ES-I3 (cell line): ENCODE results near the gene MAP1S.
A peak's percentile ranks its signal among the peaks of the same experiment; 100 is the strongest.

Experiments
- H3K36me3 ChIP-seq: 2 replicates; pipeline ENCODE4 v1.6.1; 2013; ENCODE audit warnings: mild to moderate bottlenecking, low read length, control low read depth, moderate library complexity; ENCODE audit not compliant: insufficient read depth
- H3K4me1 ChIP-seq: 2 replicates; pipeline ENCODE4 v1.6.1; 2013; ENCODE audit warnings: mild to moderate bottlenecking, control low read depth, low read length; ENCODE audit not compliant: insufficient read depth
- H3K9ac ChIP-seq: 2 replicates; pipeline ENCODE4 v1.6.1; 2013; ENCODE audit warnings: low read depth, mild to moderate bottlenecking, low read length, moderate library complexity
- H3K9me3 ChIP-seq: 2 replicates; pipeline ENCODE4 v1.6.1; 2013; ENCODE audit warnings: mild to moderate bottlenecking, low read length, moderate library complexity; ENCODE audit not compliant: control insufficient read depth, insufficient read depth

Gene MAP1S

DNA sequence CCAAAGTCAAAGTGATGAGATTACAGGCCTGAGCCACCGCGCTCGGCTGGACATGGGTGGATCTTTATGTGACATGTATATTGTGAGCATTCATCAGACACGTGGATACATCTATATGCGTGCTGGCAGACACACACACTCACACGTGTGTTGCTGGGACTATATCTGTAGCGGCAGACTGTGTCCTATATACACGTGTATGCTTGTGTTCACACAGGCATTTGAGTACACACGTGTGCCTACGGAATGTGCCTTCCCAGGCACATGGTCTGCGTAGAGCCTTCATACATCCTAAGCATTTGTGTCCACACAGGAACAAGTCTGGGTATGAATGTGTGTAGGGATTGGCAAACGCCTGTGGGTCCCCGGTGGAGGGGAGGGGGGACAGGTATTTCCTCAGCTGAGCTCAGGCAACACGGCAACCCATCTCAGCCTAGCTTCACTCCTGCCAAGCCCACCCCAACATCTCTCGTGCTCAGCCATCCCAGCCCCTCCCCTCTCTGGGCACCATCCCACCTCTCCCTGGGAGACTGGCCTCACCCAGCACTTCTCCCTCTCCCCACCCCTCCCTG is 33.7 kb upstream of the MAP1S start:
- H3K9ac ChIP-seq: peak overlapping the region; percentile 57; the same call in 1 of the 2 replicates
- no peaks in the 10 kb centered on the region for H3K9me3 ChIP-seq
- H3K4me1 ChIP-seq: peaks cover 13% of the 10 kb centered on the region; the same call in 1 of the 2 replicates
- H3K36me3 ChIP-seq: no peaks in the 10 kb centered on the region

GRCh38 chr19:17686023-17686521 is 33.2 kb upstream of the MAP1S start:
- peak overlapping the region; percentile 57 for H3K9ac ChIP-seq
- no peaks in the 10 kb centered on the region for H3K36me3 ChIP-seq
- H3K9me3 ChIP-seq: no peaks in the 10 kb centered on the region
- H3K4me1 ChIP-seq: peaks cover 12% of the 10 kb centered on the region; the same call in 1 of the 2 replicates

- Histone ChIP-seq H3K9me3 (no peaks in the 10 kb centered on the region), H3K9ac (peak overlapping the region; percentile 86), H3K4me1 (peaks cover 7% of the 10 kb centered on the region; the same call in 1 of the 2 replicates), H3K36me3 (no peaks in the 10 kb centered on the region)
Observed at GRCh38 chr19:17686592-17687024, 32.7 kb upstream of the MAP1S start.

GRCh38 chr19:17687141-17687856 is 32.0 kb upstream of the MAP1S start:
- Histone ChIP-seq H3K9ac (peak overlapping the region; percentile 86), H3K4me1 (peaks cover 7% of the 10 kb centered on the region; the same call in 1 of the 2 replicates), H3K36me3 (no peaks in the 10 kb centered on the region), H3K9me3 (no peaks in the 10 kb centered on the region)

DNA sequence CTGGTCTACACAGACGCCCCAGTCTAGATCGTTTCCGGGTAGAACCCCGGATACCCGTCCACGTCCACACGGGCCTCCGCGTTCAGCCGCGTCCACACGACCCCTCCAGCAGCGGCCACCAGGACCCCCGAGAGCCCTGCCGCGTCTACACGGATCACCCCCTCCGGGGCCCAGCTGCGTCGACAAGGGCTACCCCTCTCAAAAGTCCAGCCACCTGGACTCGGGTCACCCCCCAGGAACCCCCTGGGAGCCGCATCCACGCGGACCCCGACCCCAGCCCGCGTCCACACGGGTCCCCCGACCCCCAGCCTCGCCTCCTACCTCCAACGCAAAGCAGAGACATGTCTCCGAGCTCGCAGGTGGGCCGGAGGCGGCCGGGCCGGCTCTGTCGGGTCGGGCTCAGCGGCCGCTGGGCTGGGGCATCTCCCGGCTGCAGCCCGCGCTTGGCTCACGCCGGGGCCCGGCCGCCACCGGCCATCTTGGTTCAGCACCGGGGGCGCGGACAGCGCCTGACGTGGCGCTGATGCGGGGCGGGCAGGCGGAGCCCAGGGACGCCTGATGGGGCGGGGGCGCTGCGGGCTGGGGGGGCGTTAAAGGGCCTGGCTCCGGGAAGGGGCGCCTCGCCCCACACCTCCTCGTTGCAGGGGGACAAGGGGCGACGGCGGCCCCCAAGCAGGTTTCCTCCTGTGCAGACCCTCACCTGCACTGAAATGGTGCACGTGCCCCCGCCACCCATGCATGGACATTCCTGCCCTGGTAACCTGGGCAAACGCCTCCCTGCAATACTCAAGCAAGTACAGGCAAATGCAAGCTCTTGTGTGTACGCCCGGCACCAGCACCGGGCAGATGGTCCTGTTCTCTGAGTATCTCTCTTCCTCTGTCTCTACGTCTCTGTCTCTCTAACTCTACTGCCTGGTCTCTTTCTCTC is 31.2 kb upstream of the MAP1S start, which contains the start of gene UNC13A:
Gene UNC13A, minus strand, starts transcription at position 498 of the 928 bp plus-strand sequence. Its CDS starts 155 bp downstream, at position 343.
- Histone ChIP-seq H3K9ac (peak within 1 kb of the TSS; percentile 86), H3K4me1 (peaks cover 7% of the 10 kb centered on the region; the same call in 1 of the 2 replicates), H3K9me3 (no peaks in the 10 kb centered on the region), H3K36me3 (no peaks in the 10 kb centered on the region)

DNA sequence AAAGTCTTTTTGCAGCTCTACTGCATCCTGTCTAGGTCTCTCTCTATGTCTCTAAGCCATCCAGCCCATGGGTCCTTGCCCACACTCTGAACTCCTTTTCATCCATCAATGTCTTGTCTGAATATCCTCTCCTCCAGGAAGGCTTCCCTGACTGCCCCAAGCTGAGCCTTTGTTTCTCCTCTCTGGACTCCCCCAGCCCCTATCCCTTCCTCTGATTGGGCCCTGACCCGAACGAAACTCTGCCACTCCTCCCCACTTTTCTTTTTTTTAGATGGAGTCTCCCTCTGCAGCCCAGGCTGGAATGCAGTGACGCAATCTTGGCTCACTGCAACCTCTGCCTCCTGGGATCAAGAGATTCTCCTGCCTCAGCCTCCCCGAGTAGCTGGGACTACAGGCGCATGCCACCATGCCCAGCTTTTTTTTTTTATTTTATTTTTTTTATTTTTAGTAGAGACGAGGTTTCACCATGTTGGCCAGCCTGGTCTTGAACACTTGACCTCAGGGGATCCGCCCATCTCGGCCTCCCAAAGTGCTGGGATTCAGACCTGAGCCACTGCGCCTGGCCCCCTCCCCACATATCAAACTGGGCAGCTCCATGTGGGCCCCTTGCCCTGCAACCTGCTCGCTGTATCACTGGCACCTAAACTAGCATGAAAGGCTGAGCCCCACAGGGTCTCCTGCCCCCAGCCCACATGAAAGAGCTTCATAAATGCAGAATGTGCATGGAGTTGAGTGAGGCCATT is 30.3 kb upstream of the MAP1S start:
- no peaks in the 10 kb centered on the region for H3K9me3 ChIP-seq
- H3K36me3 ChIP-seq: no peaks in the 10 kb centered on the region
- H3K4me1 ChIP-seq: peaks cover 7% of the 10 kb centered on the region; the same call in 1 of the 2 replicates
- H3K9ac ChIP-seq: peak overlapping the region; percentile 56; the same call in 1 of the 2 replicates

- H3K36me3 ChIP-seq: no peaks in the 10 kb centered on the region
- H3K4me1 ChIP-seq: peaks cover 4% of the 10 kb centered on the region; the same call in 1 of the 2 replicates
- no peak overlapping the region for H3K9ac ChIP-seq
- H3K9me3 ChIP-seq: no peaks in the 10 kb centered on the region
Observed at GRCh38 chr19:17692566-17692965, 26.7 kb upstream of the MAP1S start.

DNA sequence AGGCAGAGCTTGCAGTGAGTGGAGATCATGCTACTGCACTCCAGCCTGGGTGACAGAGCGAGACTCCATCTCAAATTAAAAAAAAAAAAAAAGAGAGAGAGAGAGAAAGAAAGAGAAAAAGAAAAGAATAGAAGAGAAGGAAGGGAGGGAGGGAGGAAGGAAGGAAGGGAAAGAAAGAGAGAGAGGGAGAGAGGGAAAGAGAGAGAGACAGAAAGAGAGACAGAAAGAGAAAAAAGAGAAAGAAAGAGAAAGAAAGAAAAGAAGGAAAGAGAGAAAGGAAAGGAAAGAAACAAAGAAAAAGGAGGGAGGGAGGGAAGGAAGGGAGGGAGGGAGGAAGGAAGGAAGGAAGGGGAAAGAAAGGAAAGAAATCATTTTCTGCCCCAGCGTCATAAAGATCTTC is 24.1 kb upstream of the MAP1S start:
- H3K9me3 ChIP-seq: no peaks in the 10 kb centered on the region
- no peaks in the 10 kb centered on the region for H3K36me3 ChIP-seq
- no peaks in the 10 kb centered on the region for H3K4me1 ChIP-seq
- H3K9ac ChIP-seq: no peak overlapping the region

DNA sequence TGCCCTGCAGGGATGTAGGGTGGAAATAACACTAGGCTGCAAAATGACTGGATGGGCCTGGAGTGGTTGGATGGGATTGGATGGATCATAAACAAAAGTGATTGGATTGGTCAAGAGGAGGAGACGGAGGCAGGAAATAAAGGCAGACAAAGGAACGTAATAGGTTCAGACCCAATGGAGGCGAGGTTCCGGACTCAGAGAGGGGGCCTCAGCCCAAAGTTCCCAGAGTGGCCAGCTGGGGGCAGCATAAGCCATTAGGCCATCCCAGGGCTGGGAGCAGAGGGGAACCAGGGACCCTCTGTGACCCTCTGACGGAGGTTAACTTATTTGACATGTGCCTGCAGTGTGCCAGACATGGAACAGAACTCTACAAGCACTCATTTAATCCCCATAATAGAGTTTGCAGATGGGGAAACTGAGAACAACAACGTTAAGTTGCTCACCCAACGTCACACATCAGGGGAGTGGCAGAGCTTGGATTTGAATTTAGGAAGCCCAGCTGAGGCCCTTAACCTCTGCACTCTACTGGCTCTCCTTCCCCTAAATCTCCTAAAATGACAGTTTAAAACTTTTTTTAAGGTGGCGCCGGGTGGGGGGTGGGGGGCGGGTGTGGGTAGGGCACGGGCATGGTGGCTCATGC is 15.3 kb upstream of the MAP1S start:
- Histone ChIP-seq H3K9ac (no peak overlapping the region), H3K4me1 (no peaks in the 10 kb centered on the region), H3K36me3 (no peaks in the 10 kb centered on the region), H3K9me3 (no peaks in the 10 kb centered on the region)

GRCh38 chr19:17706750-17707181 is 12.5 kb upstream of the MAP1S start:
- Histone ChIP-seq H3K9me3 (no peaks in the 10 kb centered on the region), H3K9ac (peak overlapping the region; percentile 31; the same call in 1 of the 2 replicates), H3K4me1 (no peaks in the 10 kb centered on the region), H3K36me3 (no peaks in the 10 kb centered on the region)

DNA sequence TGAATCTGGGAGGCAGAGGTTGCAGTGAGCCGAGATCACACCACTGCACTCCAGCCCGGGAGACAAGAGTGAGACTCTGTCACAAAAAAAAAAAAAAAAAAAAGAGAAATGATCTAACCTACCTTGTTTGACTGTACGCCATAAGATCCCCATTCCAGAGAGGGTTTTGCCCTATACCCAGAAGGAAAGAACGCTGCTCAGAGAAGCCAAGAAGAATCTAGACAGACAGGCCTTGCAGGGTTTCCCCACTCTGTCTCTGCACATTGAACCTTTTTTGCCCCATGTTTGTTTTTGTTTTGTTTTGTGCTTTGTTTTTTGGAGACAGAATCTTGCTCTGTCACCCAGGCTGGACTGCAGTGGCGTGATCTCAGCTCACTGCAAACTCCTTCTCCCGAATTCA is 7.4 kb upstream of the MAP1S start:
- no peaks in the 10 kb centered on the region for H3K9me3 ChIP-seq

DNA sequence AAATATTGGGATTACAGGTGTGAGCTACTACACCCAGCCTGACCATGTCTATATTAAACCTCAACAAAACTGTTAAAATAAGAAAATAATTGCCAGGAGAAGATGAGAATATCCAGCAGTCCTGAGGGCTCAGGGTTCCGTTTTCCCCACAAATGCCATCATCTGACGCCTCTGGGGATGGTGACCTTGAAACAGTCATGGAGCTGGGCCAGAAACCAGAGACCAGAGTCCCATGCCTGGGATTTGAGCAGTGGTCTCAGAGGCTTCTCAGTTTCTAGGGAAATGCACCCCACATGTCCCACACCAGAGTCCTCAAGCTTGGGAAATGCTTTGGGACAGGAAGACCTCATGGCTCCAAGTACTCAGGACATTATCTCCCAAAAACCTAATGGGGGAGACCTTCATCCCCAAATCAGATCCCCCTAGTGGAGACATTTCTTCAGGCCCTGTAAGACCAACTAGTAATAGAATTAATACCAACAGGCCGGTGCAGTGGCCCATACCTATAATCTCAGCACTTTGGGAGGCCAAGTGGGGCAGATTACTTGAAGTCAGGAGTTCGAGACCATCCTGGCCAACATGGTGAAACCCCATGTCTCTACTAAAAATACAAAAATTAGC is 2.9 kb upstream of the MAP1S start:
- H3K9me3 ChIP-seq: no peaks in the 10 kb centered on the region
- peaks cover 5% of the 10 kb centered on the region for H3K36me3 ChIP-seq
- no peak overlapping the region for H3K9ac ChIP-seq
- peaks cover 11% of the 10 kb centered on the region for H3K4me1 ChIP-seq

More for the DNA sequence above, 7.4 kb upstream of the MAP1S start:
- Histone ChIP-seq H3K4me1 (no peaks in the 10 kb centered on the region), H3K36me3 (no peaks in the 10 kb centered on the region), H3K9ac (no peak overlapping the region)

- H3K9me3 ChIP-seq: no peaks in the 10 kb centered on the region
- peaks cover 11% of the 10 kb centered on the region for H3K4me1 ChIP-seq
- peaks cover 5% of the 10 kb centered on the region for H3K36me3 ChIP-seq
- H3K9ac ChIP-seq: peak overlapping the region; percentile 81
Observed at GRCh38 chr19:17718550-17718946, 732 bp upstream of the MAP1S start.
